Trophoblast cell (in vitro differentiated cells and primary cell): ENCODE results near the gene ONECUT2.
"Not testable (repeated sequence)": the region's sequence is repeated elsewhere in the genome, so short reads cannot be mapped to it uniquely, and the experiment has no call there.

Source experiments
- DNase-seq, 2 donors: peaks; one replicate each; pipeline ENCODE4 v3.0.0-alpha.2; 2016
- H2AFZ ChIP-seq: 2 replicates; pipeline ENCODE4 v1.6.1; 2013; ENCODE audit warnings: low read length, moderate library complexity, mild to moderate bottlenecking; ENCODE audit not compliant: insufficient read depth, poor library complexity
- H2AK5ac ChIP-seq: 2 replicates; pipeline ENCODE4 v1.6.1; 2013; ENCODE audit warnings: mild to moderate bottlenecking, low read length
- H2BK120ac ChIP-seq: 2 replicates; pipeline ENCODE4 v1.6.1; 2013; ENCODE audit warnings: low read length, mild to moderate bottlenecking, moderate library complexity; ENCODE audit not compliant: insufficient read depth, poor library complexity
- H2BK12ac ChIP-seq: 2 replicates; pipeline ENCODE4 v1.6.1; 2013; ENCODE audit warnings: mild to moderate bottlenecking, low read length, moderate library complexity
- H2BK5ac ChIP-seq: 2 replicates; pipeline ENCODE4 v1.6.1; 2013; ENCODE audit warnings: low read length, low read depth, moderate library complexity, mild to moderate bottlenecking; ENCODE audit not compliant: poor library complexity
- H3K14ac ChIP-seq: 2 replicates; pipeline ENCODE4 v1.6.1; 2013; ENCODE audit warnings: mild to moderate bottlenecking, low read length
- H3K18ac ChIP-seq: 2 replicates; pipeline ENCODE4 v1.6.1; 2013; ENCODE audit warnings: mild to moderate bottlenecking, low read length
- H3K23ac ChIP-seq: 2 replicates; pipeline ENCODE4 v1.6.1; 2013; ENCODE audit warnings: low read length
- H3K27ac ChIP-seq: 2 replicates; pipeline ENCODE4 v1.5.1; 2013; ENCODE audit warnings: low read depth, mild to moderate bottlenecking, inconsistent platforms, low read length, moderate library complexity
- H3K27me3 ChIP-seq: 2 replicates; pipeline ENCODE4 v1.6.1; 2013; ENCODE audit warnings: inconsistent platforms, mild to moderate bottlenecking, low read length, moderate library complexity; ENCODE audit not compliant: insufficient read depth
- H3K36me3 ChIP-seq, 2 experiments: 1 replicate in 1 of 2; 2 replicates in 1 of 2; pipeline ENCODE4 v1.6.1; 2013; ENCODE audit warnings: low read length in 2 of 2, mild to moderate bottlenecking in 2 of 2, moderate library complexity in 1 of 2; ENCODE audit not compliant: insufficient read depth in 2 of 2, control insufficient read depth in 1 of 2
- H3K4ac ChIP-seq: 2 replicates; pipeline ENCODE4 v1.6.1; 2013; ENCODE audit warnings: low read depth, mild to moderate bottlenecking, low read length, moderate library complexity
- H3K4me1 ChIP-seq, 2 experiments: 1 replicate in 1 of 2; 2 replicates in 1 of 2; pipeline ENCODE4 v1.6.1; 2013; ENCODE audit warnings: low read length in 2 of 2, mild to moderate bottlenecking in 2 of 2, moderate library complexity in 1 of 2; ENCODE audit not compliant: insufficient read depth in 2 of 2, control insufficient read depth in 1 of 2
- H3K4me2 ChIP-seq: 2 replicates; pipeline ENCODE4 v1.6.1; 2013; ENCODE audit warnings: inconsistent platforms, mild to moderate bottlenecking, low read length, moderate library complexity
- H3K4me3 ChIP-seq: 2 replicates; pipeline ENCODE4 v1.5.1; 2013; ENCODE audit warnings: mild to moderate bottlenecking, low read depth, low read length, inconsistent platforms
- H3K79me1 ChIP-seq: one replicate; pipeline ENCODE4 v1.6.1; 2013; ENCODE audit warnings: low read length
- H3K79me2 ChIP-seq: 2 replicates; pipeline ENCODE4 v1.6.1; 2013; ENCODE audit warnings: low read length, mild to moderate bottlenecking; ENCODE audit not compliant: control insufficient read depth, insufficient read depth, poor library complexity
- H3K9ac ChIP-seq: 2 replicates; pipeline ENCODE4 v1.6.1; 2013; ENCODE audit warnings: mild to moderate bottlenecking, low read length
- H3K9me3 ChIP-seq: 2 replicates; pipeline ENCODE4 v1.6.1; 2013; ENCODE audit warnings: low read depth, mild to moderate bottlenecking, control low read depth, inconsistent platforms, low read length; ENCODE audit not compliant: insufficient read depth
- H4K12ac ChIP-seq: 2 replicates; pipeline ENCODE4 v1.6.1; 2013; ENCODE audit warnings: low read depth, mild to moderate bottlenecking, low read length, moderate library complexity
- H4K8ac ChIP-seq: 2 replicates; pipeline ENCODE4 v1.6.1; 2013; ENCODE audit warnings: low read depth, mild to moderate bottlenecking, low read length, moderate library complexity
- H4K91ac ChIP-seq: one replicate; pipeline ENCODE4 v1.6.1; 2013; ENCODE audit warnings: low read depth, mild to moderate bottlenecking, low read length, moderate library complexity
- WGBS: extraction: QIAGEN DNeasy Blood & Tissue Kit; methylation state at CpG from one replicate; pipeline ENCODE4 v1.1.7; 2013; ENCODE audit warnings: missing lambda C conversion rate; ENCODE audit not compliant: insufficient read length, insufficient coverage; ENCODE audit errors: extremely low coverage; 5-methylcytosine and 5-hydroxymethylcytosine counted together

ONECUT2 gene

DNA sequence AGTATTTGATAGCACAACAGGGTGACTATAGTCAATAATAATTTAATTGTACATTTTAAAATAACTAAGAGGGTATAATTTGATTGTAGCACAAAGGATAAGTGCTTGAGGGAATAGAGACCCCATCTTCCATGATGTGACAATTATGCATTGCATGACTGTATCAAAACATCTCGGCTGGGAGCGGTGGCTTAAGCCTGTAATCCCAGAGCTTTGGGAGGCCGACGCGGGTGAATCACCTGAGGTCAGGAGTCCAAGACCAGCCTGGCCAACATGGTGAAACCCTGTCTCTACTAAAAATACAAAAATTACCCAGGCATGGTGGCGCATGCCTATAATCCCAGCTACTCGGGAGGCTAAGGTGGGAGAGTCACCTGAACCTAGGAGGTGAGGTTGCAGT, 38.3 kb upstream of the ONECUT2 start:
- no CpG with 5 or more reads among the region's 7 CpGs for WGBS
- not testable (repeated sequence) for H2BK12ac ChIP-seq, H3K9me3 ChIP-seq, H3K4ac ChIP-seq, H4K8ac ChIP-seq, H4K12ac ChIP-seq, H3K4me1 ChIP-seq, H3K36me3 ChIP-seq, H2AFZ ChIP-seq, H3K79me1 ChIP-seq, H3K18ac ChIP-seq, DNase-seq, H2BK120ac ChIP-seq, H4K91ac ChIP-seq, H3K14ac ChIP-seq, H3K9ac ChIP-seq, H3K23ac ChIP-seq, H2BK5ac ChIP-seq, H3K27ac ChIP-seq, H3K79me2 ChIP-seq, H2AK5ac ChIP-seq, H3K4me3 ChIP-seq, H3K27me3 ChIP-seq, H3K4me2 ChIP-seq

DNA sequence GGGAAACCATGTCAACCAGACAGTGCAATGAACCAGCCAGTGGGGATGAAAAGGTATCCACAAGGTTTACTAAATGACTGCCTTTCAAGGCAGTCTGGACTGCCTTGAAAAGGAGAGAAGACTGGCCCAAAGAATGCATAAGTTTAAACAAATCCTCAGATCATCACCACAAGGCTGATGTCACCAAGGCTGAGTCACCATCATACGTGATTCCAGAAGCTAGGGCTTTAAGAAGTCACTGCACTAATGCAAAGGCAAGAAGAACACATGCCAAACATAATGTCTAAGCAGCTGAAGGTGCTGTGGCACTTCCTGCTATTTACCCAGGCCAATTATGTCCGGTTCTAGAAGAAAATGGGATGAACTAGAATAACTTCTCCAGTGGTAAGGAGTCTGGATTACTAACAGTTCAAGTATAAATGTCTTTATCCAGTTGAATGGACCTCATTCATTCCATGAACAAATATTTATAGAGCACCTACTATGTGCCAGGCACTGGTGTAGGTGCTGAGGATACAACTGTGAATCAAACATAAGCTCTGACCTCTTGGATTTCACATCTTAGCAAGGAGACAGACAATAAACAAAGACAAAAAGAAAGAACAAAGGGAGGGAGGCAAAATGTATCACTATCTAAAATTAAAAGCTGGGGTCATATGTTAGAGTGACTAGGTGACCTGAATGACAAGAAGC, 37.6 kb upstream of the ONECUT2 start:
- Histone ChIP-seq H3K4ac (no peak overlapping the region), H3K23ac (no peak overlapping the region), H3K9ac (no peak overlapping the region), H3K4me3 (no peak overlapping the region), H4K8ac (no peak overlapping the region), H3K18ac (no peak overlapping the region), H3K27me3 (no peaks in the 10 kb centered on the region), H3K4me1 (no peaks in the 10 kb centered on the region), H3K27ac (no peak overlapping the region), H2BK12ac (no peak overlapping the region), H3K79me2 (no peaks in the 10 kb centered on the region), H2BK5ac (no peak overlapping the region), H3K14ac (no peak overlapping the region), H4K91ac (no peak overlapping the region), H3K79me1 (no peaks in the 10 kb centered on the region), H2BK120ac (no peak overlapping the region), H4K12ac (no peak overlapping the region), H3K9me3 (no peaks in the 10 kb centered on the region), H3K4me2 (no peak overlapping the region), H2AFZ (no peak overlapping the region), H3K36me3 (no peaks in the 10 kb centered on the region), H2AK5ac (no peak overlapping the region)
- DNase-seq = no peak
- no CpG with 5 or more reads among the region's 2 CpGs for WGBS

DNA sequence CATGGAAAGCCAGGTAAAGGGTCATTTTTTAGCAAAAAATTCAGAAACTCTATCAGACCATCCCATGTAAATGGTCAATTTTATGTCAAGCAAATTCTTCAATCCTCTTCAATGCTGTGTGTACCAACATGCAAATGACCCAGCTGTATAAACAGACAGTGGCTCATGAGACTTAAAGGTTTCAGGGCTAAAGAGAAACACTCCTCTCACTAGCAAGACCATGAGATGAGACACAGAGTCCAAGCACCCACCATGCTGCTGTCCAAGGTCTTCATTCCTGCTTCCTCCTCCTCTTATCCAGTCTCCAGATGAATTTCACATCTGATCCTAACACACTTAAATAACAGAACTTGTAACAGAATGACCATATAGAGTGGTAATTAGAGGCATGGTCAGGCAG, 30.8 kb upstream of the ONECUT2 start:
- H2BK120ac ChIP-seq = no peak overlapping the region
- no peaks in the 10 kb centered on the region for H3K79me1 ChIP-seq
- DNase-seq = no peak
- H3K4me3 ChIP-seq = no peak overlapping the region
- H3K4me1 ChIP-seq = no peaks in the 10 kb centered on the region
- H4K8ac ChIP-seq = no peak overlapping the region
- no peaks in the 10 kb centered on the region for H3K27me3 ChIP-seq
- no peak overlapping the region for H3K4ac ChIP-seq
- no peak overlapping the region for H2AFZ ChIP-seq
- H3K23ac ChIP-seq = no peak overlapping the region
- H3K14ac ChIP-seq = no peak overlapping the region
- no peak overlapping the region for H2AK5ac ChIP-seq
- no peak overlapping the region for H2BK12ac ChIP-seq
- no peaks in the 10 kb centered on the region for H3K79me2 ChIP-seq
- no peak overlapping the region for H2BK5ac ChIP-seq
- H3K27ac ChIP-seq = no peak overlapping the region
- no peak overlapping the region for H3K18ac ChIP-seq
- no peaks in the 10 kb centered on the region for H3K36me3 ChIP-seq
- H3K9me3 ChIP-seq = no peaks in the 10 kb centered on the region
- H3K4me2 ChIP-seq = no peak overlapping the region
- H4K12ac ChIP-seq = no peak overlapping the region
- no peak overlapping the region for H3K9ac ChIP-seq
- no peak overlapping the region for H4K91ac ChIP-seq

DNA sequence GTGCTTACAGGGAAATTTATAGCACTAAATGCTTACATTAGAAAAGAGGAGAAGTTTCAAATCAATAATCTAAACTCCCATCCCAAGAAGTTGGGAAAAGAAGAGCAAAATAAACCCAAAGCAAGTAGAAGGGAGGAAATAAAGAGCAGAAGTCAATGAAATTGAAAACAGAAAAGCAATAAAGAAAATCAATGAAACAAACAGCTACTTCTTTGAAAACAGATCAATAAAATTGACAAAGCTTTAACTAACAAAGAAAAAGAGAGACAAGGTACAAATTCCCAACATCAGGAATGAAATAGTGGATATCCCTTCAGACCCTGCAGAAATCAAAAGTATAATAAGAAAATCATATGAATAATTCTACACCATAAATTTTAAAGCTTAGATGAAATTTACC, 25.5 kb upstream of the ONECUT2 start:
- Histone ChIP-seq H3K79me1 (no peaks in the 10 kb centered on the region), H3K36me3 (no peaks in the 10 kb centered on the region), H2AFZ (no peak overlapping the region), H3K27me3 (no peaks in the 10 kb centered on the region), H2BK12ac (no peak overlapping the region), H2BK5ac (no peak overlapping the region), H3K4me3 (no peak overlapping the region), H2AK5ac (no peak overlapping the region), H3K4me2 (no peak overlapping the region), H3K9ac (no peak overlapping the region), H3K9me3 (no peaks in the 10 kb centered on the region), H3K14ac (no peak overlapping the region), H2BK120ac (no peak overlapping the region), H4K8ac (no peak overlapping the region), H3K23ac (no peak overlapping the region), H3K4ac (no peak overlapping the region), H4K91ac (no peak overlapping the region), H3K79me2 (no peaks in the 10 kb centered on the region), H4K12ac (no peak overlapping the region), H3K18ac (no peak overlapping the region), H3K4me1 (no peaks in the 10 kb centered on the region), H3K27ac (no peak overlapping the region)
- DNase-seq = no peak
